Tongue (tissue), 2 donors: ENCODE results near the gene C1GALT1. TPM values are rescaled to one million over a fixed set of nuclear protein-coding genes. Genes with fewer than 3 reads are reported as not detected.

Source experiments
- DNase-seq: peaks from one replicate; pipeline ENCODE4 v3.0.0-alpha.2; 2015
- total RNA-seq: library from RNA; depleted of rRNA; stranded (reverse); fragments of >200 nt; gene quantifications from one replicate; pipeline ENCODE4 v1.2.3, GENCODE V29; 2014

C1GALT1 gene
- total RNA-seq, 1 donor from 2014 or later = 30.2 TPM

- DNase-seq = no peak
Measured at GRCh38 chr7:7201578-7202374, 19.4 kb downstream of the C1GALT1 start.

- DNase-seq = no peak
Measured at GRCh38 chr7:7202375-7202720, 20.0 kb downstream of the C1GALT1 start.

- DNase-seq = no peak
Measured at GRCh38 chr7:7203813-7204575, 21.6 kb downstream of the C1GALT1 start.

- DNase-seq = no peak
Measured at GRCh38 chr7:7207876-7208275, 25.5 kb downstream of the C1GALT1 start.

GRCh38 chr7:7208520-7208919 lies 26.2 kb downstream of the C1GALT1 start:
- no peak for DNase-seq

GRCh38 chr7:7209412-7210050 lies 27.2 kb downstream of the C1GALT1 start:
- DNase-seq = no peak

- DNase-seq = no peak
Measured at GRCh38 chr7:7210475-7211237, 28.3 kb downstream of the C1GALT1 start.

GRCh38 chr7:7212612-7213011 lies 30.3 kb downstream of the C1GALT1 start:
- no peak for DNase-seq

GRCh38 chr7:7214398-7215347 lies 32.3 kb downstream of the C1GALT1 start:
- no peak for DNase-seq

GRCh38 chr7:7216279-7216678 lies 33.9 kb downstream of the C1GALT1 start:
- no peak for DNase-seq

GRCh38 chr7:7219216-7219615 lies 36.9 kb downstream of the C1GALT1 start:
- no peak for DNase-seq

GRCh38 chr7:7220821-7221220 lies 38.5 kb downstream of the C1GALT1 start:
- DNase-seq = no peak

GRCh38 chr7:7221599-7222038 lies 39.3 kb downstream of the C1GALT1 start:
- DNase-seq = peak; percentile 21

- DNase-seq = no peak
Measured at GRCh38 chr7:7223250-7223649, 40.9 kb downstream of the C1GALT1 start.

- no peak for DNase-seq
Measured at GRCh38 chr7:7226407-7226806, 44.1 kb downstream of the C1GALT1 start.

- DNase-seq = no peak
Measured at GRCh38 chr7:7228472-7228871, 46.1 kb downstream of the C1GALT1 start.

GRCh38 chr7:7228967-7229366 lies 46.6 kb downstream of the C1GALT1 start:
- no peak for DNase-seq

- no peak for DNase-seq
Measured at GRCh38 chr7:7231000-7231399, 48.7 kb downstream of the C1GALT1 start.

GRCh38 chr7:7231865-7232264 lies 49.5 kb downstream of the C1GALT1 start:
- no peak for DNase-seq

GRCh38 chr7:7235347-7235746 lies 53.0 kb downstream of the C1GALT1 start:
- no peak for DNase-seq

GRCh38 chr7:7236041-7236440 lies 53.7 kb downstream of the C1GALT1 start:
- no peak for DNase-seq
